TTC549 (cell line): Measurements from ENCODE around the gene FAM107A.
"Not testable (repeated sequence)": the region's sequence is repeated elsewhere in the genome, so short reads cannot be mapped to it uniquely, and the experiment has no call there.

Experiments used
- FAIRE-seq: peaks from 2 replicates; lab custom pipeline; 2012; peaks lifted over from hg19 to GRCh38; lab: Jason Lieb, UNC

FAM107A gene

GRCh38 chr3:58535531-58536500 lies 41.4 kb downstream of the FAM107A start:
- FAIRE-seq, result no peak

GRCh38 chr3:58534592-58535494 lies 42.3 kb downstream of the FAM107A start:
- FAIRE-seq, result no peak

GRCh38 chr3:58532794-58533220 lies 44.4 kb downstream of the FAM107A start:
- FAIRE-seq, result no peak

- FAIRE-seq, result no peak
Observed at GRCh38 chr3:58531956-58532355, 45.2 kb downstream of the FAM107A start.

GRCh38 chr3:58531555-58531954 lies 45.6 kb downstream of the FAM107A start:
- no peak for FAIRE-seq

- no peak for FAIRE-seq
Observed at GRCh38 chr3:58530354-58530865, 46.8 kb downstream of the FAM107A start.

- FAIRE-seq, result no peak
Observed at GRCh38 chr3:58529516-58530353, 47.5 kb downstream of the FAM107A start.

GRCh38 chr3:58528629-58529028 lies 48.6 kb downstream of the FAM107A start:
- no peak for FAIRE-seq

- FAIRE-seq, result not testable (repeated sequence)
Observed at GRCh38 chr3:58527440-58527839, 49.8 kb downstream of the FAM107A start.

- FAIRE-seq, result no peak
Observed at GRCh38 chr3:58526515-58526957, 50.7 kb downstream of the FAM107A start.

- FAIRE-seq, result no peak
Observed at GRCh38 chr3:58524326-58524888, 52.8 kb downstream of the FAM107A start.

GRCh38 chr3:58522759-58523425 lies 54.3 kb downstream of the FAM107A start:
- FAIRE-seq, result no peak

- no peak for FAIRE-seq
Observed at GRCh38 chr3:58521917-58522631, 55.1 kb downstream of the FAM107A start.

- no peak for FAIRE-seq
Observed at GRCh38 chr3:58521336-58521670, 55.9 kb downstream of the FAM107A start.

GRCh38 chr3:58520403-58521335 lies 56.5 kb downstream of the FAM107A start:
- no peak for FAIRE-seq

- no peak for FAIRE-seq
Observed at GRCh38 chr3:58519668-58520402, 57.4 kb downstream of the FAM107A start.

- no peak for FAIRE-seq
Observed at GRCh38 chr3:58518291-58518789, 58.9 kb downstream of the FAM107A start.

GRCh38 chr3:58514405-58514804 lies 62.8 kb downstream of the FAM107A start:
- FAIRE-seq, result no peak
